ENCODE results near the gene SOX18.

GRCh38 chr20:64049878-64050260, 430 bp upstream of the SOX18 start:
- TF ChIP-seq POLR2AphosphoS5 (IDR thresholded peaks at IDR 0.05; ENCODE audit: borderline replicate concordance, low read depth, low read length) (peak; percentile 58), EZH2 (IDR thresholded peaks at IDR 0.05) (no peak)
